Trophoblast cell (in vitro differentiated cells and primary cell): ENCODE measurements around the gene FMO4.

Experiments
- DNase-seq, 2 donors: peaks; one replicate each; pipeline ENCODE4 v3.0.0-alpha.2; 2016
- H2AFZ ChIP-seq: 2 replicates; pipeline ENCODE4 v1.6.1; 2013; ENCODE audit warnings: low read length, moderate library complexity, mild to moderate bottlenecking; ENCODE audit not compliant: insufficient read depth, poor library complexity
- H2AK5ac ChIP-seq: 2 replicates; pipeline ENCODE4 v1.6.1; 2013; ENCODE audit warnings: mild to moderate bottlenecking, low read length
- H2BK120ac ChIP-seq: 2 replicates; pipeline ENCODE4 v1.6.1; 2013; ENCODE audit warnings: low read length, mild to moderate bottlenecking, moderate library complexity; ENCODE audit not compliant: insufficient read depth, poor library complexity
- H2BK12ac ChIP-seq: 2 replicates; pipeline ENCODE4 v1.6.1; 2013; ENCODE audit warnings: mild to moderate bottlenecking, low read length, moderate library complexity
- H2BK5ac ChIP-seq: 2 replicates; pipeline ENCODE4 v1.6.1; 2013; ENCODE audit warnings: low read length, low read depth, moderate library complexity, mild to moderate bottlenecking; ENCODE audit not compliant: poor library complexity
- H3K14ac ChIP-seq: 2 replicates; pipeline ENCODE4 v1.6.1; 2013; ENCODE audit warnings: mild to moderate bottlenecking, low read length
- H3K18ac ChIP-seq: 2 replicates; pipeline ENCODE4 v1.6.1; 2013; ENCODE audit warnings: mild to moderate bottlenecking, low read length
- H3K23ac ChIP-seq: 2 replicates; pipeline ENCODE4 v1.6.1; 2013; ENCODE audit warnings: low read length
- H3K27ac ChIP-seq: 2 replicates; pipeline ENCODE4 v1.5.1; 2013; ENCODE audit warnings: low read depth, mild to moderate bottlenecking, inconsistent platforms, low read length, moderate library complexity
- H3K27me3 ChIP-seq: 2 replicates; pipeline ENCODE4 v1.6.1; 2013; ENCODE audit warnings: inconsistent platforms, mild to moderate bottlenecking, low read length, moderate library complexity; ENCODE audit not compliant: insufficient read depth
- H3K36me3 ChIP-seq, 2 experiments: 1 replicate in 1 of 2; 2 replicates in 1 of 2; pipeline ENCODE4 v1.6.1; 2013; ENCODE audit warnings: low read length in 2 of 2, mild to moderate bottlenecking in 2 of 2, moderate library complexity in 1 of 2; ENCODE audit not compliant: insufficient read depth in 2 of 2, control insufficient read depth in 1 of 2
- H3K4ac ChIP-seq: 2 replicates; pipeline ENCODE4 v1.6.1; 2013; ENCODE audit warnings: low read depth, mild to moderate bottlenecking, low read length, moderate library complexity
- H3K4me1 ChIP-seq, 2 experiments: 1 replicate in 1 of 2; 2 replicates in 1 of 2; pipeline ENCODE4 v1.6.1; 2013; ENCODE audit warnings: low read length in 2 of 2, mild to moderate bottlenecking in 2 of 2, moderate library complexity in 1 of 2; ENCODE audit not compliant: insufficient read depth in 2 of 2, control insufficient read depth in 1 of 2
- H3K4me2 ChIP-seq: 2 replicates; pipeline ENCODE4 v1.6.1; 2013; ENCODE audit warnings: inconsistent platforms, mild to moderate bottlenecking, low read length, moderate library complexity
- H3K4me3 ChIP-seq: 2 replicates; pipeline ENCODE4 v1.5.1; 2013; ENCODE audit warnings: mild to moderate bottlenecking, low read depth, low read length, inconsistent platforms
- H3K79me1 ChIP-seq: one replicate; pipeline ENCODE4 v1.6.1; 2013; ENCODE audit warnings: low read length
- H3K79me2 ChIP-seq: 2 replicates; pipeline ENCODE4 v1.6.1; 2013; ENCODE audit warnings: low read length, mild to moderate bottlenecking; ENCODE audit not compliant: control insufficient read depth, insufficient read depth, poor library complexity
- H3K9ac ChIP-seq: 2 replicates; pipeline ENCODE4 v1.6.1; 2013; ENCODE audit warnings: mild to moderate bottlenecking, low read length
- H3K9me3 ChIP-seq: 2 replicates; pipeline ENCODE4 v1.6.1; 2013; ENCODE audit warnings: low read depth, mild to moderate bottlenecking, control low read depth, inconsistent platforms, low read length; ENCODE audit not compliant: insufficient read depth
- H4K12ac ChIP-seq: 2 replicates; pipeline ENCODE4 v1.6.1; 2013; ENCODE audit warnings: low read depth, mild to moderate bottlenecking, low read length, moderate library complexity
- H4K8ac ChIP-seq: 2 replicates; pipeline ENCODE4 v1.6.1; 2013; ENCODE audit warnings: low read depth, mild to moderate bottlenecking, low read length, moderate library complexity
- H4K91ac ChIP-seq: one replicate; pipeline ENCODE4 v1.6.1; 2013; ENCODE audit warnings: low read depth, mild to moderate bottlenecking, low read length, moderate library complexity
- WGBS: extraction: QIAGEN DNeasy Blood & Tissue Kit; methylation state at CpG from one replicate; pipeline ENCODE4 v1.1.7; 2013; ENCODE audit warnings: missing lambda C conversion rate; ENCODE audit not compliant: insufficient read length, insufficient coverage; ENCODE audit errors: extremely low coverage; 5-methylcytosine and 5-hydroxymethylcytosine counted together

The FMO4 gene

GRCh38 chr1:171299342-171299741, 14.6 kb upstream of the FMO4 start:
- Histone ChIP-seq H3K4ac (no peak overlapping the region), H3K9ac (no peak overlapping the region), H3K23ac (no peak overlapping the region), H2BK5ac (no peak overlapping the region), H3K79me2 (no peaks in the 10 kb centered on the region), H3K14ac (no peak overlapping the region), H4K8ac (no peak overlapping the region), H3K9me3 (no peaks in the 10 kb centered on the region), H3K27me3 (no peaks in the 10 kb centered on the region), H3K18ac (no peak overlapping the region), H3K79me1 (no peaks in the 10 kb centered on the region), H4K91ac (no peak overlapping the region), H2BK120ac (no peak overlapping the region), H3K4me1 (no peaks in the 10 kb centered on the region), H3K27ac (no peak overlapping the region), H3K4me2 (no peak overlapping the region), H2AK5ac (no peak overlapping the region), H2AFZ (no peak overlapping the region), H3K36me3 (no peaks in the 10 kb centered on the region), H2BK12ac (no peak overlapping the region), H3K4me3 (no peak overlapping the region), H4K12ac (no peak overlapping the region)
- no peak for DNase-seq
- no CpG with 5 or more reads among the region's 2 CpGs for WGBS

DNA sequence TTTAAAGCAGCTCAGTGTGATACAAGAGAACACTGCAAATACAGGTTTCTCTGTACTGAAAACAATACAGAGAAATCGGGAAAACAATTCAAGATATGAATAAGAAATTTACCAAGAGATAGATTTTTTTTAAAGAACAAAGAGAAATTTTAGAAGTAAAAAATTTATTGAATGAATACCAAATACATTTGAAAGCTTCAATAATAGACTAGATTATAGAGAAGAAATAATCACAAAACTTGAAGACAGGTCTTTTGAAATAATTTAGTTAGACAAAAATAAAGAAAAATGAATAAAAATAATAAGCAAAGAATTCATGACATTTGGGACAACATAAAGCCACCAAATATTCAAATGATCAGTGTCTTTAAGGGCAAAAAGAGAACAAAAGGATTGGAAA, 13.6 kb upstream of the FMO4 start:
- Histone ChIP-seq H2BK5ac (no peak overlapping the region), H3K4me1 (no peaks in the 10 kb centered on the region), H3K27ac (no peak overlapping the region), H3K79me1 (no peaks in the 10 kb centered on the region), H2AFZ (no peak overlapping the region), H2BK12ac (no peak overlapping the region), H3K4me2 (no peak overlapping the region), H4K8ac (no peak overlapping the region), H3K4me3 (no peak overlapping the region), H2BK120ac (no peak overlapping the region), H3K79me2 (no peaks in the 10 kb centered on the region), H3K18ac (no peak overlapping the region), H2AK5ac (no peak overlapping the region), H4K12ac (no peak overlapping the region), H4K91ac (no peak overlapping the region), H3K14ac (no peak overlapping the region), H3K9ac (no peak overlapping the region), H3K9me3 (no peaks in the 10 kb centered on the region), H3K36me3 (no peaks in the 10 kb centered on the region), H3K23ac (no peak overlapping the region), H3K4ac (no peak overlapping the region), H3K27me3 (no peaks in the 10 kb centered on the region)
- no CpG with 5 or more reads among the region's 1 CpG for WGBS
- DNase-seq, result no peak

- no peak overlapping the region for H2BK120ac ChIP-seq
- H3K4me2 ChIP-seq, result no peak overlapping the region
- no peaks in the 10 kb centered on the region for H3K9me3 ChIP-seq
- H3K4ac ChIP-seq, result no peak overlapping the region
- H4K91ac ChIP-seq, result no peak overlapping the region
- H3K4me1 ChIP-seq, result peaks cover 0 to 3% of the 10 kb centered on the region in 2 experiments
- no peak overlapping the region for H3K18ac ChIP-seq
- no peak overlapping the region for H2BK5ac ChIP-seq
- H3K9ac ChIP-seq, result no peak overlapping the region
- DNase-seq, result no peak
- H3K4me3 ChIP-seq, result no peak overlapping the region
- WGBS, result no CpG with 5 or more reads among the region's 3 CpGs
- H2AFZ ChIP-seq, result no peak overlapping the region
- H3K79me1 ChIP-seq, result no peaks in the 10 kb centered on the region
- no peak overlapping the region for H3K23ac ChIP-seq
- no peak overlapping the region for H3K27ac ChIP-seq
- H4K12ac ChIP-seq, result no peak overlapping the region
- H2AK5ac ChIP-seq, result no peak overlapping the region
- no peaks in the 10 kb centered on the region for H3K36me3 ChIP-seq
- H3K27me3 ChIP-seq, result no peaks in the 10 kb centered on the region
- H4K8ac ChIP-seq, result no peak overlapping the region
- H2BK12ac ChIP-seq, result no peak overlapping the region
- H3K79me2 ChIP-seq, result no peaks in the 10 kb centered on the region
- no peak overlapping the region for H3K14ac ChIP-seq
Observed at GRCh38 chr1:171310661-171311087, 3.3 kb upstream of the FMO4 start.

- Histone ChIP-seq H3K9me3 (no peaks in the 10 kb centered on the region), H3K23ac (no peak overlapping the region), H3K4me3 (no peak overlapping the region), H4K12ac (no peak overlapping the region), H3K79me2 (no peaks in the 10 kb centered on the region), H4K8ac (no peak overlapping the region), H2AFZ (no peak overlapping the region), H2BK12ac (no peak overlapping the region), H3K18ac (no peak overlapping the region), H3K36me3 (no peaks in the 10 kb centered on the region), H3K27ac (no peak overlapping the region), H2AK5ac (no peak overlapping the region), H3K79me1 (no peaks in the 10 kb centered on the region), H2BK5ac (no peak overlapping the region), H4K91ac (no peak overlapping the region), H3K14ac (no peak overlapping the region), H3K27me3 (no peaks in the 10 kb centered on the region), H3K4me1 (peaks cover 0 to 3% of the 10 kb centered on the region in 2 experiments), H2BK120ac (no peak overlapping the region), H3K4me2 (no peak overlapping the region), H3K9ac (no peak overlapping the region), H3K4ac (no peak overlapping the region)
- WGBS, result no CpG with 5 or more reads among the region's 8 CpGs
- no peak for DNase-seq
Observed at GRCh38 chr1:171311771-171312558, 2.0 kb upstream of the FMO4 start.
